Measurements from ENCODE around the gene OR5A2.
"Not testable (repeated sequence)": the region's sequence is repeated elsewhere in the genome, so short reads cannot be mapped to it uniquely, and the experiment has no call there.

The OR5A2 gene

DNA sequence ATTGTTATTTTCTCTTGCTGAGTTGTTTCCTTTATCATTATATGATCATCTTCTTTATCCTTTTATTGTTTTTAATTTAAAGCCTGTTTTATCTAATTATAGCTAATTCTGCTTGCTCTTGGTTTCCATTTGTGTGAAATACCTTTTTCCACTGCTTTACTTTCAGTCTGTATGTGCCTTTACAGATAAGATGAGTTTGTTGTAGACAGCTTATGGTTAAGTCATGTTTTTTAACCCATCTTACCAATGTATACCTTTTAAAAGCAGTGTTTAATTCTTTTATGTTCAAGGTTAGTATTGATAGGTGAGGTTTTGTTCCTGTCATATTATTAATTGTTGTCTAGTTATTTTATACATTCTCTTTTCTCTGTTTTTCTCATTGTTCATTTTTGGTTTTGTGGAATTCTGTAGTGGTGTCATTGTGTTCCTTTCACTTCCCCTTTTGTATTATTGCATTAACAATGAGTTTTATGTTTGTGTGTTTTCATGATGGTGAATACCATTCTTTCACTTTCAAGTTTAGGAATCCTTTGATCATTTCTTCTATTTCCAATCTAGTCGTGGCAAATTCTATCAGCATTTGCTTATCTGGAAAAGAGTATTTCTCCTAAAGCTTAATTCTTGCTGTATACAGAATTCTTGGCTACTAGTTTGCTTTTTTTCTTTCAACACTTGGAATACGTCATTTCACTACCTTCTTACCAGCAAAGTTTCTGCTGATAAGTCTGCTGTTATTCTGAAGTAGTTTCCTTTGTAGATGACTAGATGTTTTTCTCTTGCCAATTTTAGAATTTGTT, 45.8 kb downstream of the OR5A2 start:
- DNase-seq, result no peak

DNA sequence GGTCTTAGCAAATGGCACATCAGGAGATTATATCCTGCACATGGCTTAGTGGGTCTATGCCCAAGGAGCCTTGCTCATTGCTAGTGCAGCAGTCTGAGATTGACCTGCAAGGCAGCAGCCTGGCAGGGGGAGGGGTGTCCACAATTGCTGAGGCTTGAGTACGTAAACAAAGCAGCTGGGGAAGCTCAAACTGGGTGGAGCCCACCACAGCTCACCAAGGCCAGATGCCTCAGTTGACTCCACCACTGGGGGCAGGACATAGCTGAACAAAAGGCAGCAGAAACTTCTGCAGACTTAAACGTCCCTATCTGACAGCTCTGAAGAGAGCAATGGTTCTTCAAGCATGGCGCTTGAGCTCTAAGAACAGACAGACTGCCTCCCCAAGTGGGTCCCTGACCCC, 53.9 kb downstream of the OR5A2 start:
- DNase-seq, result not testable (repeated sequence)

DNA sequence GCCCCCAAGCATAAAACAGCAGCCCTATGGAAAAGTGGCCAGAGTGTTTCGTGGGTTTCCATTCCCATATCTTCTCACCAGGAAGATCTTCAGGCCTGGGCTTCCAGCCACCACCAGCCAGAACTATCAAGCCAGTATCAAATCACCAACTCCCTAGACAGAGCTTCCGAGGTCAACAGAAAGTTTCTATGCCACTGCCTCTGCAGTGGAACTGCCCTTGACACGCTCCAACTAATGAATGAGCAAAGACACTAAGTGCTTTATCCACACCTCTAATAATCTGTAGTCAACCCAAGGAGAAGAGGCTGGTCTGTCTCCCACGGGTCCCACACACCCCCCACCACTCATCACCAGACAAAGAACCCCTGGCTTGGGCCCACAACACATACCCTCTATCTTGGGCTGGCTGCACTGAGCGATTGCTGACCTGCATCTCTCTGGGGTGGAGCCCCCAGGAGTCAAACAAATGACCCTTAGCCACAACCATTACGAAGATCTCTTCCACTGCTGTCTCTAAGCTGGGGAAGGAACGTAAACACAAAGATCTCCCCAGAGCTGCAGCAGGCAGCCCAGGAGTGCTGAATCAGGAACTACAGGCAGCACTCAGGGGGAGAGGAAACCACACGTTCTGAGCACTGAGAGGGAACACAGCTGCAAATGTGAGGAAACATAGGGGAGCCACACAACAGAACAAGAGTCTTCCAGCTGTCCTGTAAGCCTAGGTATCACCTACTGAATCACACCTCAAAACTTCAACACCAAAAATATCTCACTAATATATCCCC, 57.8 kb downstream of the OR5A2 start:
- no peak for DNase-seq
